Activated T-helper 9 cell treated with anti-CD3 and anti-CD28 coated beads, Interleukin-2, amount 50 U/mL, for 16 hours (primary cell): ENCODE results near the gene FBXO8.

ENCODE experiments used
- DNase-seq: peaks from one replicate; pipeline ENCODE4 v3.0.0-alpha.2; 2020; ENCODE audit warnings: low read depth

The FBXO8 gene

GRCh38 chr4:174244441-174244840 is 39.0 kb downstream of the FBXO8 start:
- DNase-seq = no peak

GRCh38 chr4:174241162-174241561 is 42.3 kb downstream of the FBXO8 start:
- no peak for DNase-seq

GRCh38 chr4:174236359-174236758 is 47.1 kb downstream of the FBXO8 start:
- DNase-seq = no peak

- no peak for DNase-seq
These were observed 52.8 kb downstream of the FBXO8 start for GRCh38 chr4:174230680-174231079.

- DNase-seq = no peak
These were observed 53.3 kb downstream of the FBXO8 start for GRCh38 chr4:174230148-174230547.

- DNase-seq = no peak
These were observed 54.5 kb downstream of the FBXO8 start for GRCh38 chr4:174228988-174229387.

- no peak for DNase-seq
These were observed 58.0 kb downstream of the FBXO8 start for GRCh38 chr4:174225349-174226049.

GRCh38 chr4:174224550-174224949 is 58.9 kb downstream of the FBXO8 start:
- DNase-seq = no peak

- DNase-seq = no peak
These were observed 61.1 kb downstream of the FBXO8 start for GRCh38 chr4:174222266-174222872.

GRCh38 chr4:174218127-174218790 is 65.2 kb downstream of the FBXO8 start:
- no peak for DNase-seq

GRCh38 chr4:174217273-174218126 is 66.0 kb downstream of the FBXO8 start:
- DNase-seq = no peak

- no peak for DNase-seq
These were observed 66.6 kb downstream of the FBXO8 start for GRCh38 chr4:174216799-174217272.

- DNase-seq = no peak
These were observed 67.3 kb downstream of the FBXO8 start for GRCh38 chr4:174215961-174216680.

GRCh38 chr4:174215057-174215456 is 68.4 kb downstream of the FBXO8 start:
- no peak for DNase-seq

- no peak for DNase-seq
These were observed 69.2 kb downstream of the FBXO8 start for GRCh38 chr4:174214101-174214878.

GRCh38 chr4:174213731-174214100 is 69.8 kb downstream of the FBXO8 start:
- DNase-seq = no peak

- DNase-seq = no peak
These were observed 71.4 kb downstream of the FBXO8 start for GRCh38 chr4:174212061-174212460.

- DNase-seq = no peak
These were observed 71.8 kb downstream of the FBXO8 start for GRCh38 chr4:174211622-174212044.

- DNase-seq = no peak
These were observed 72.4 kb downstream of the FBXO8 start for GRCh38 chr4:174210952-174211490.

GRCh38 chr4:174210354-174210753 is 73.1 kb downstream of the FBXO8 start:
- DNase-seq = no peak

GRCh38 chr4:174209341-174209740 is 74.1 kb downstream of the FBXO8 start:
- no peak for DNase-seq
